ENCODE results near the gene EVL.
"Not testable (repeated sequence)": the region's sequence is repeated elsewhere in the genome, so short reads cannot be mapped to it uniquely, and the experiment has no call there.

EVL gene

DNA sequence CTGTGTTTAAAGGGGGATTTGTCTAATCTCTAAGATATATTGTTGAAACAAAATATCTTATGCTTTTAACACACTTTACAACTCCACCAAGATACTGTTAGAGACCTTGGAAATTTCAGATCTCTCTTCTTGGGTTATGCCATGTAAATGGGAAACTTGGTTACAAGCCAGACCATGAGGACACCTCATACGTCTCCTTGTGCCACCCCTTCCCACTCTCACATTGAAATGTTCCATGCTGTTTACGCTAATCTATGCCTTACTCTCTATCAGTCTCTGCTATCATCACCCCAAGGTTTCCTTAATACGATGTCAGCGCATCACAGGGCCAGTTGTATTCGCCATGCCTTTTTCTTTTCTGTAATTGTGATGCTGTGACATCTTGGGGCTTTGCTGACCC lies 107.6 kb downstream of the EVL start:
- no peak for DNase-seq (ENCODE audit: low read depth)

DNA sequence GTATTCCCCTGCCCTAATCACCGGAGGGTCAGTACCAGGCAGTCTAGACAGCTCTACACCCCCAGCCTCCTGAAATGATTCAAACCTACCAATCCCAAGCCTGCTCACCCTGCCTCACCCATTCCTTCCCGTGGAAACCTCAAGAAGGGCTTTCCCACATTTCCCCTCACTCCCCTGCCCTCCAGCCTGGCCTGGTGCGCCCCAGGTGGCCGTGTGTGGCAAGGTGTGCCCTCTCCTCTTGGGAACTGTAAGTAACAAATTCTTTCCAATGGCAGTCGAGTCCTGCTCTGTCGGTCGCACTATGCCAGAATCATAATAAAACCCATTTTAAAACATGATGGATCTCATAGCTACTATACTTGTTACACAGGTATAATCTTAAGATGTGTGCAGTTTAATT lies 108.1 kb downstream of the EVL start:
- no peak for DNase-seq (ENCODE audit: low read depth)

DNA sequence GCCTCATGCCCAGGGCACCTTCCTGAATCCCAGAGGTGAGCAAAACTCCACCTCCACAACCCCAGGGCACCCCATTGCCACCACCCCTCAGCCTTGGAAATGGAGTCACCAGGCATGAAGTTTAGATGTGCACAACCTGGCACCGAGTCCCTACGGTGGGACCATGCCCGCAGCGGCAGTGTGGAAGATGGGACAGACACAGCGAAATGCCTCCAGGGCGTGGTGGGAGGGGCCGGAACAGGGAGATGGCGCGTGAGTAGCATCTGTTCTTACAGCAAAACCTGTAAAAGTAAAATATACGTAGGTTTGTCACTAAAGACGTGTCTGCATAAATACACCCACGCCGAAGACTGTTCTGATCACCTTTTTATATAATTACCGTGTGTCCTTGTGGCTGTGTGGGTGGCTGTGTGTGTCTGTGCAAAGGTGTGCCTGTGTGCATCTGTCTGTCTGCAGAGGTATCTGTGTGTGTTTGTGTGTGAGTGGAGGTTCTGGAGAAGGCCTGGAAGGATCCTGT lies 111.6 kb downstream of the EVL start:
- no peak for DNase-seq (ENCODE audit: low read depth)

DNA sequence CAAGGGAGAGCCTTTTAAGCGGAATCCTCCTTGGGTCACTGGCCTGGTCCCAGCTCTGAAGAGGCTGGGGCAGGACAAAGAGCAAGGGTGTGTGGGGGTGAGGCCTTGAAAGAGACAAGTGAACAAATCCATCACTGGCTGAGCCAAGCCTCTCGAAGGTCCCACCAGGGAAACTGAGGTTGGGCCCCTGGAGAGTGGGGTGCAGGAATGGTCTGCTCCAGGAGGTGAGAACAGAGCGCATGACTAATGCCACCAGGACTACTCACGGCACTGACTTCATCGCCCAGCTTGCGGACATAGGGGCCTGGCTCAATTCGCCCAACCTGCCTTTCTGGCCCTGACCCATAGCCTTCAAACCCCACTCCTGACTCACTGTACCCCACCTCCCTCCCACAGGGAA lies 113.5 kb downstream of the EVL start:
- DNase-seq (ENCODE audit: low read depth), result no peak

DNA sequence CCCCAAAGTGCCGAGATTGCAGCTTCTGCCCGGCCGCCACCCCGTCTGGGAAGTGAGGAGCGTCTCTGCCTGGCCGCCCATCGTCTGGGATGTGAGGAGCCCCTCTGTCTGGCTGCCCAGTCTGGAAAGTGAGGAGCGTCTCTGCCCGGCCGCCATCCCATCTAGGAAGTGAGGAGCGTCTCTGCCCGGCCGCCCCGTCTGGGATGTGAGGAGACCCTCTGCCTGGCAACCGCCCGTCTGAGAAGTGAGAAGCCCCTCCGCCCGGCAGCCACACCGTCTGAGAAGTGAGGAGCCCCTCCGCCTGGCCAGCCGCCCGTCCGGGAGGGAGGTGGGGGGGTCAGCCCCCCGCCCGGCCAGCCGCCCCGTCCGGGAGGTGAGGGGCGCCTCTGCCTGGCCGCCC lies 115.4 kb downstream of the EVL start:
- not testable (repeated sequence) for DNase-seq (ENCODE audit: low read depth)

DNA sequence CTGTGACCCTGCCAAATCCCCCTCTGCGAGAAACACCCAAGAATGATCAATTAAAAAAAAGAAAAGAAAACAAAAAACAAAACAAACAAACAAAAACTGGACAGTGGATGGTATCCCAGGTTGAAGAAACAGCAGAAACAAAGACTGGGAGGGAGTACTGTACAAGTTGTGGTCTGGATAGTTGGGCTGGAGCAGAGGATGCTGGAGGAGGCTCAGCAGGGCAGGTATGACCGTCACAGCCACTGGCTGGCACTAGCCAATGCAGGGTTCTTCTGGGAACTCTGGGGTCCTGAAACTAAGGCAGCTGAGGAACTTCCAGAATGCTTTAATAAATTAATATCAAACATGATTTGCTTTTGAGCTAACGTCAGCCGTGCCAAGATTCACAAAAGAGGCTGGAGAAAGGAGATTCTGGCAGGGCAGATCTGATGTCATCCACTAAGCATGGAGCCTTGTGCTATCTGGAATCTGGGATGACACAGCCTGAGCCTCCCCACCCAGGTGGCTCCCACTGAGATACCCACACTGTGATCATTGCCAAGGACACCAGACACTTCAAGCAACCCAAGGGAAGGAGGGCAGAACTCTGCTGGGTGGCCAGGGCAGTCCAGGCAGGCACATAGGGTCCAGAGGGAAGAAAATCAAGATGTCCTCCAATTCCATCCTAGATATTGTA lies 116.8 kb downstream of the EVL start:
- DNase-seq (ENCODE audit: low read depth), result not testable (repeated sequence)

DNA sequence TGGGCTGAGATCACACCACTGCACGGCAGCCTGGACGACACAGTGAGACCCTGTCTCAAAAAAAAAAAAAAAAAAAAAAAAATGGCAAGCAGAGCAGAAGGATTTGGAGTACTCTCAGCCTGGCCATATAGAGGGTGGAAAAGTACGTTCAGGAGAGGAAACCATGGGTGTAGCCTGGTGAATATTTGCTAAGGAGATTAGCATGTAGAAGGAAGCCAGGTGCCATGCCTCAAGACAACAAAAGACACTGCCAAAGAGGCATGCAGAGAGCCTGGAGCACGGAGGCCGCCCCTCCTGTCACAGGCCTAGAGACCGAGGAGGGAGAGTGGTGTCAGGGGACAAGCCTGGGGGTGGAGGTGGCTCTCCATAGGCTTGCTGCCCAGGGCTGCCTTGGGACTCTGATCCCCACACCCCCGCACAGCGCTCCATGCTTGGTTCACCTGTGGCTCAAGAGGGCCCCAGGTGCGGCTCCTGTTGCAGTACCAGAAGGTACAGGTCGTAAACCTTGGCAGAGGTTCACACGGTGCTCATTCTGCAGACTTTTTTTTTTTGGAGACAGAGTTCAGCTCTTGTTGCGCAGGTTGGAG lies 122.1 kb downstream of the EVL start:
- DNase-seq (ENCODE audit: low read depth), result no peak

DNA sequence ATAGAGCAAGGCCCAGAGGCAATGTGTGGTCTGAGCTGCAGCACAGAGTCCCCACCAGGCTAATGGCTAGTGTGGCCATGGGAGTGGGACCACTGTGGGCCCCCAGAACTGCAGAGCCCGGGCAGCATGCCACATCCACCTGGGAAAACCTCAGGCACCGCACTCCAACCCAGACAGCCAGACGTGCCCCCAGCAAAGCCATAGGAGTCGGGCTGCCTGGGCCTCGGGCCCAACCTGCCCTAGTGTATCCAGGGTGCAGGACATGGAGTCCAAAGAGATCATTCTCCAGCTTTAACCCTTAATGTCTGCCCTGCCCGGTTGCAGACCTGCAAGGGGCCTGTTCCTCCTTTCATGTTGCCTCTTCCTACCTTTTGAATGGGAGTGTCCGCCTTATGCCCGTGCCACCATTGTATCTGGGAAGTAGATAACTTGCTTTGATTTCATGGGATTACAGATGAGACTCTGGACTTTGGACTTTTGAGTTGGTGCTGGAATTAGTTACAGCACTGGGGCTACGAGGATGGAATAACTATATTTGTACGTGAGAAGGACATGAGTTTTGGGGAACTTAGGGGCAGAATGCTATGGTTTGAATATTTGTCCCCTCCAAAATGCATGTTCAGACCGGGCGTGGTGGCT lies 123.3 kb downstream of the EVL start:
- DNase-seq (ENCODE audit: low read depth), result no peak

DNA sequence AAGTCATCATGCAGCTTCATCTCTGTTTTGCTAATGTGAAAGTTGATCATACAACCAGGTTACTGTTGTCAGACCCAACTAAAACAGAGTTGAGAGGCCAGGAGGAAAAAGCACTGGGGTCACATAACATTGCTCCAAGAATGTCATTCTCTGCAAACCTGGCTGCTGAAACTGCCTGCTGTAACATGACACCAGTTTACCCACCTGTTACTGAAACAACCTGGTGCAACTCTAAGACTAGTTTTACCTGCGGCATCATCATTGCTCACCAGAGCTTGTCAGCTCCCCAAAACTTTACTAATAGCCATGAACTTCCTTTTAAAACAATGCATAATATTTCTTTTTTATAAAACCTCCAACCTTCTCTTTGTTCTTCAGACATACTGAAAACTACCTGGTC lies 124.9 kb downstream of the EVL start:
- DNase-seq (ENCODE audit: low read depth), result no peak

DNA sequence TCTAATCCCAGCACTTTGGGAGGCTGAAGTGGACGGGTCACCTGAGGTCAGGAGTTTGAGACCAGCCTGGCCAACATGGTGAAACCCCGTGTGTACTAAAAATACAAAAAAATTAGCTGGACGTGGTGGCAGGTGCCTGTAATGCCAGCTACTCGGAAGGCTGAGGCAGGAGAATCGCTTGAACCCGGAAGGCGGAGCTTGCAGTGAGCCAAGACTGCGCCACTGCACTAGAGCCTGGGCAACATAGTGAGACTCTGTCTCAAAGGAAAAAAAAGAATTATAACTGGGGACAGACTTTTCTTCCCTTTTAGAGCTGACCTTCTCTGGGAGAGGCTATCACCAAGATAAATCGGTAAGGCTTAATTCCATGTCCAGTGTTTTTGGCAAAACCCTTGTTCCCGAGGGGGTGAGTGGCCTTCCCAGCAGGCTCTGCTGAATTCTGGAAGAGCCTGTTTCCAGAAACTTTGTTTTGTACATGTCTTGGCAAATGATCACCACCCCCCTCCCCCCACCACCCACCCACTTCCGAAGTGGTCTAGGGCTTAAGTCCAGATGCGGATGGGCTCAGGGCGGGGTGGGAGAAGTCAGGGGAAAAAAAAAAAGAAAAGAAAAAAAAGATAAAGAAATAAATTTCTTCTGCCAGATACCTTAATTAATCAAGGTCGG lies 126.5 kb downstream of the EVL start:
- no peak for DNase-seq (ENCODE audit: low read depth)

DNA sequence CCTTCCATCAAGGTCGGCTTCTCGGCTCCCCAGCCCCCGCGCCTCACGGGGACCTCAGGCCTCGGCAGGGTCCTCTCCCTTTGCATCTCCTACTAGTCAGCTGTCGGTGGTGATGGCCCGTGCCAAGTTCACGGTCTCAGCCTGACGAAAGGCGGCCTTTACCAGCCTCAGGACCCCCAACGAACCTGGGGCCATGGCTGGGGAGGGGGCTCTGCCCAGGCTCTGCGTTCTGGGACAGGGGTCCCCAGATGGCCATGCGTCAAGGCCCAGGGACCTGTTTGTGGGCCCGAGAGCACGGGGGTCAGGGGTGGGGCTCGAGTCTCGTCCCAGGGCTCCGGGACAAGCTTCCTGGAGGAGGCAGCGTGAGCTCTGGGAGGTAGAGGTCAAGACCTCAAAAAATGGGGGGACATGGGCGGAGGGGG lies 127.0 kb downstream of the EVL start:
- no peak for DNase-seq (ENCODE audit: low read depth)

DNA sequence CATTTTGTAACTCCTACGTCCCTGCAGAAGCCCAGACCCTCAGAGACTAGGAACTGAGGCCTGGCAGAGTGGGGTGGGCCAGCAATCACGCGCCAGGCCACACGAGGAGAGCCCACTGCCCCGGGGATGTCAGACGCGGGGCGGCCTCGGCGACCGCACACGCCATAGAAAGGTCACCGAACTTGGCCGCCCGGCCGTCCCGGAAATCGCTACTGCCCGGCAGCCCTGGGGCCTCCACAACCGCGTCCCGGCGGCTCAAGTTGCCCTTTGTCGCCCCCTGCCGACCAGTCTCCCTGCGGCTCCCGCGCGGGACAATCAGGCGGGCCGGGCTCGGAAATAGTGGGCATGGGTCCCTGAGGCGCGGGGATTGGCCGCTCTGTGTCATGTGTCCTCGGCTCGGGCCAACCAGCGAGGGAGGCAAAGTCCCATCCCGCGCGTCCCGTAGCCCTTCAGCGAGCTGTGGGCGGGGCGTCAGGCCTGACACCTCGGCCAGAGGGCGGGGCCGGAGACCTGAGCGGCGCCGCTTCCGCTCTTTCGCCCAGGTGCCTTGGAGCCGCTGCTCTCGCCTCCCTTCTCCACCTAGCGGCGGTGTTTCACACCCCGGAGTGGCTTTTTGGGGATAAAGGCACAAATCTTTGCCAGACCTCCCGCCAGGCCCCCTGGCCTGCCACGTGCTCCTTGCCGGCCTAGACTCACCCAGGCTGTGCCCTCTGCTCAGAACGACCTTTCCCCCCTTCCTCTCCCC lies 127.6 kb downstream of the EVL start:
- peak; percentile 98 for DNase-seq (ENCODE audit: low read depth)
